ENCODE measurements around the gene HLA-DQA1. TPM values are rescaled to one million over a fixed set of nuclear protein-coding genes. Genes with fewer than 3 reads are reported as not detected.

Gene HLA-DQA1
- total RNA-seq, 2 experiments from 2014 or later = 74.4 to 143 TPM

GRCh38 chr6:32609731-32610640 lies 27.2 kb upstream of the HLA-DQA1 start:
- DNase-seq (peak; percentile 72), ATAC-seq (peak; percentile 98)
- no peak overlapping the region for H3K27ac Mint-ChIP-seq
- H3K9me3 Mint-ChIP-seq (ENCODE audit: low read depth) = peaks cover 2% of the 10 kb centered on the region
- no peak overlapping the region for H3K4me3 Mint-ChIP-seq
- H3K27me3 Mint-ChIP-seq = no peaks in the 10 kb centered on the region
- CTCF ChIA-PET = interaction anchor here (0.6 to 3.0 kb wide), 4 partner anchors 11 to 171 kb away, joined by 3 to 9 read pairs (median 3); partner anchors contain the start of gene HLA-DRA
- peaks cover 21% of the 10 kb centered on the region for H3K4me1 Mint-ChIP-seq
- peaks cover 17% of the 10 kb centered on the region for H3K36me3 Mint-ChIP-seq

- no peak overlapping the region for H3K4me3 Mint-ChIP-seq
- H3K4me1 Mint-ChIP-seq = peaks cover 19% of the 10 kb centered on the region
- peaks cover 16% of the 10 kb centered on the region for H3K36me3 Mint-ChIP-seq
- peaks cover 2% of the 10 kb centered on the region for H3K9me3 Mint-ChIP-seq (ENCODE audit: low read depth)
- no peaks in the 10 kb centered on the region for H3K27me3 Mint-ChIP-seq
- no peak overlapping the region for H3K27ac Mint-ChIP-seq
- CTCF ChIA-PET = interaction anchor here (3.0 kb wide), 1 partner anchor 12 kb away, joined by 9 read pairs; no protein-coding TSS in a partner anchor
- ATAC-seq = no peak
- no peak for DNase-seq
These were observed 26.4 kb upstream of the HLA-DQA1 start for GRCh38 chr6:32610682-32611296.

DNA sequence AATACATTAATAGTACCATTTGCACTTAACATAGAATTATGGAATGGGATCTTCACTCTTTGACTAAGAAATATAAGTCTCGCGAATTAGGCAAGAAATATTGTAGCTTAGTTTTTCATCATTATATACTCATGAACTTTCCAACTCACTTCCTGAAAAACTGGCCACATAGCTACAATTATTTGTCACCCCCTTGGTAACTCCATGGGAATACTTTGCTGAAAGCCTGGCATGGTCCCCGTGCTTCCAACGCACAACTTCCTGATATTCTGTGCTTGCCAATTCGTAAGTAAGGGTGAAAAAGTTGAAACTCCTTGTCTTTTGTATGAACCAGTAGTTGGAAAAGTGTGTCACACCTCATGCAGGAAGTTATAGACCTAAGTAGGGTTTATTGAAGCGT lies 23.7 kb upstream of the HLA-DQA1 start:
- no peak for DNase-seq
- H3K36me3 Mint-ChIP-seq = peaks cover 22% of the 10 kb centered on the region
- no peak for ATAC-seq
- no peaks in the 10 kb centered on the region for H3K27me3 Mint-ChIP-seq
- peaks cover 15% of the 10 kb centered on the region for H3K4me1 Mint-ChIP-seq
- CTCF ChIA-PET = interaction anchor here (2.2 kb wide), 1 partner anchor 10 kb away, joined by 10 read pairs; no protein-coding TSS in a partner anchor
- no peak overlapping the region for H3K4me3 Mint-ChIP-seq
- no peak overlapping the region for H3K27ac Mint-ChIP-seq
- peaks cover 8% of the 10 kb centered on the region for H3K9me3 Mint-ChIP-seq (ENCODE audit: low read depth)

DNA sequence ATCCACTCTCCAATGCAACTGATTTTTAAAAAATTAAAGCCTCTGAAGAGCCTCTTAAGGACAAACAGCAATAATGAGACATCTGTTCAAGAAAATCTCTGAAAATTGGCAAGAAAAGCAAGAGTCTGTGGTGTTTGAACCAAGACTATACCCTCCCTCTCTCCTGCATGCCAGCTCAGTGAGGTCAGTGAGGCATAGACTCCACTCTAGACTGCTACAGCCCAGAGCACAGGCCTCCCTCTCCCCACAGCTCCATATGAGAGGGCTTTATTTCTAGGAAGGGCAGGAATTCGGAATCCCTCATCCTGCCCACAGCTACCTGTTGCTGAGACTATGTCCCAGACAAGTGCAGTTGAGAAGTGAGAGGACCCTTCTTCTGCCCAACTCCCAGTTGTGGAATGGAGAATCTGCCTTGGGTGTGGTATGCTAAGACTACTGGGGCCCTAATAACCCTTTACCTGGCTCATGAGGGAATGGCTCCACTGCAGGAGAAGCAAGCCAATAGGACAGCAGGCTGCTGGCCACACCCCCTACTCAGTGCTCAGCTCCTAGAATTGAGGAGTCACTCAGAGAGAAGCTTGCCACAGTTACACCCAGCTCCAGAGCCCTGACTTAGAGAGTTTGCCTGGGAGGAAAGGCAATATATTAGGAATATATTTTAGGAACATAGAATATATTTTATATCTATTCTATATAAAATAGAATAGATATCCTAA lies 22.7 kb upstream of the HLA-DQA1 start:
- Mint-ChIP-seq H3K27me3 (no peaks in the 10 kb centered on the region), H3K9me3 (ENCODE audit: low read depth) (peaks cover 8% of the 10 kb centered on the region), H3K4me3 (no peak overlapping the region), H3K4me1 (peaks cover 15% of the 10 kb centered on the region), H3K27ac (no peak overlapping the region), H3K36me3 (peaks cover 24% of the 10 kb centered on the region)
- ATAC-seq (no peak), DNase-seq (no peak)
- CTCF ChIA-PET = interaction anchor here (2.2 kb wide), 1 partner anchor 9 kb away, joined by 10 read pairs; no protein-coding TSS in a partner anchor

DNA sequence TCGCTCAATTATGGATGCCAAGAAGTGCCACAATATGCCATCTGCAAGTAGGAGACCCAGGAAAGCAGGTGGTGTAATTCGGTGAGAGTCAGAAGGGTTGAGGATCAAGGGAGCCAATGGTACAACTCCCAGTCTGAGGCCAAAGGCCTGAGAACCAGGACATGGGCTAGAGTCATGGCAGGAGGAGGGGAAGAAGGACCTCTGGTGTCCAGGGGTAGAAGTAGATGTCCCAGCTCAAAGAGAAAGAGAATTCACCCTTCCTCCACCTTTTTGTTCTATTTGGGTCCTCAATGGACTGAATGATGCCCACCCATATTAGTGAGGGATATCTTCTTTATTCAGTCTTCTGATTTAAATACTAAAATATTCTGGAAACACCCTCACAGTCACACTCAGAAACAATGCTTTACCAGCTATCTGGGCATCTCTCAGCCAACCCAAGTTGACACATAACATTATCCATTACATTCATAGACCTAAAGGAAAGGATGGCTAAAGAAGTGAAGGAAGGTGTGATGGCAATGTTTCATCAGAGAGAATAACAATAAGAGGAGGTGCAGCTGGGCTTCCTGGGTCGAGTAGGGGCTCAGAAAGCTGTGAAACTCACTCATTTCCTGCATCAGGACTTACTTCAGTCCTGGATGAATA lies 21.2 kb upstream of the HLA-DQA1 start:
- H3K27me3 Mint-ChIP-seq = no peaks in the 10 kb centered on the region
- ATAC-seq = no peak

GRCh38 chr6:32617751-32618150 lies 19.5 kb upstream of the HLA-DQA1 start:
- no peak overlapping the region for H3K4me3 Mint-ChIP-seq
- ATAC-seq (no peak), DNase-seq (no peak)
- H3K4me1 Mint-ChIP-seq = peaks cover 20% of the 10 kb centered on the region
- peaks cover 8% of the 10 kb centered on the region for H3K9me3 Mint-ChIP-seq (ENCODE audit: low read depth)
- H3K27me3 Mint-ChIP-seq = no peaks in the 10 kb centered on the region
- H3K36me3 Mint-ChIP-seq = peaks cover 24% of the 10 kb centered on the region
- H3K27ac Mint-ChIP-seq = no peak overlapping the region
- CTCF ChIA-PET = no interaction called here

More for the DNA sequence above, 21.2 kb upstream of the HLA-DQA1 start:
- Mint-ChIP-seq H3K36me3 (peaks cover 28% of the 10 kb centered on the region), H3K4me1 (peaks cover 11% of the 10 kb centered on the region), H3K9me3 (ENCODE audit: low read depth) (peaks cover 8% of the 10 kb centered on the region), H3K27ac (no peak overlapping the region), H3K4me3 (no peak overlapping the region)
- DNase-seq = no peak
- CTCF ChIA-PET = interaction anchor here (1.3 kb wide), 1 partner anchor 20 kb away, joined by 3 read pairs; no protein-coding TSS in a partner anchor

DNA sequence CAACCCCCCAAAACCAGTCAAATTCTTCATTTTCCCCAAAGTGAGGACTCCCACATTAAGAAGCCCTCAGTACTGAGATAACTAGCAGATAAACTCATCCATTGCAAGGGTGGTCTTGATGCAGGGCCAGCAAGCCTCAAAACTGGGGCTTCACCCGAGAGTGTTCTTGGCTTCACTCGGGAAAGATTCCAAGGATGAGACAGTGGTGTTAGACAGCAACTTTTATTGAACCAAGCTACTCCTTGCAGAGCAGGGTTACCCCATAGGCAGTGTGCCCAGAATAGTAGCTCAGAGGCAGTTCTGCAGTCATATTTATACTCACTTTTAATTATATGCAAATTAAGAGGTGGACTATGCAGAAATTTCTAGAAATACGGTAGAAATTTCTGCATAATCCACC lies 15.8 kb upstream of the HLA-DQA1 start:
- CTCF ChIA-PET = interaction anchor here (0.8 to 2.0 kb wide), 5 partner anchors 16 to 70 kb away, joined by 3 to 9 read pairs (median 6); partner anchors contain the start of genes HLA-DQA1 and HLA-DQB1
- Mint-ChIP-seq H3K4me3 (no peak overlapping the region), H3K36me3 (peaks cover 23% of the 10 kb centered on the region), H3K9me3 (ENCODE audit: low read depth) (peaks cover 6% of the 10 kb centered on the region), H3K4me1 (peaks cover 42% of the 10 kb centered on the region), H3K27ac (no peak overlapping the region), H3K27me3 (no peaks in the 10 kb centered on the region)
- DNase-seq (no peak), ATAC-seq (no peak)

- peak overlapping the region; percentile 92 for H3K27ac Mint-ChIP-seq
- peaks cover 42% of the 10 kb centered on the region for H3K4me1 Mint-ChIP-seq
- H3K36me3 Mint-ChIP-seq = peaks cover 14% of the 10 kb centered on the region
- peak overlapping the region; percentile 36 for H3K4me3 Mint-ChIP-seq
- CTCF ChIA-PET = interaction anchor here (1.0 to 2.9 kb wide), 9 partner anchors 9 to 183 kb away, joined by 3 to 10 read pairs (median 6); partner anchors contain the start of genes HLA-DQA1 and HLA-DRA
- DNase-seq (peak; percentile 60), ATAC-seq (peak; percentile 83)
- H3K27me3 Mint-ChIP-seq = no peaks in the 10 kb centered on the region
- H3K9me3 Mint-ChIP-seq (ENCODE audit: low read depth) = peaks cover 3% of the 10 kb centered on the region
These were observed 14.4 kb upstream of the HLA-DQA1 start for GRCh38 chr6:32622545-32623401.

GRCh38 chr6:32623693-32624092 lies 13.5 kb upstream of the HLA-DQA1 start:
- Mint-ChIP-seq H3K27ac (peak overlapping the region; percentile 92), H3K9me3 (ENCODE audit: low read depth) (no peaks in the 10 kb centered on the region), H3K4me3 (peak overlapping the region; percentile 44), H3K27me3 (no peaks in the 10 kb centered on the region), H3K36me3 (peaks cover 13% of the 10 kb centered on the region), H3K4me1 (peaks cover 46% of the 10 kb centered on the region)
- CTCF ChIA-PET = interaction anchor here (0.6 to 2.9 kb wide), 5 partner anchors 10 to 826 kb away, joined by 3 to 10 read pairs (median 9); no protein-coding TSS in a partner anchor
- no peak for ATAC-seq
- DNase-seq = peak; percentile 42

DNA sequence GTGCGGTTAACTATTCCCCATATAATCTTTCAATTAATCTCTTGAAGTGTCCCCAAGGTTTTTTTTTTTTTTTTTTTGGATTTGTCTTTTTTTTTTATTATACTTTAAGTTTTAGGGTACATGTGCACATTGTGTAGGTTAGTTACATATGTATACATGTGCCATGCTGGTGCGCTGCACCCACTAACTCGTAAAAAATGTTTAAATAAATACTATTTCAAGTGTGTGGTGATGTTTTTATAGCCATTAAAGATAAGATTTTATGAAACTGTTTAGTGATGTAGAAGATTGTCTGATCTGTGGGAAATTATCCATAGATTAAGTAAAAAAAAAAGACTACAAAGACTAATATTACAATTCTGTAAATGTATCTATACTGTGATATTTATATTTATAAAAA lies 12.6 kb upstream of the HLA-DQA1 start:
- DNase-seq (no peak), ATAC-seq (no peak)
- Mint-ChIP-seq H3K27me3 (no peaks in the 10 kb centered on the region), H3K4me1 (peaks cover 46% of the 10 kb centered on the region), H3K9me3 (ENCODE audit: low read depth) (no peaks in the 10 kb centered on the region), H3K27ac (peak overlapping the region; percentile 92), H3K4me3 (no peak overlapping the region), H3K36me3 (peaks cover 12% of the 10 kb centered on the region)
- CTCF ChIA-PET = interaction anchor here (2.9 kb wide), 1 partner anchor 11 kb away, joined by 10 read pairs; no protein-coding TSS in a partner anchor

GRCh38 chr6:32625137-32625536 lies 12.1 kb upstream of the HLA-DQA1 start:
- Mint-ChIP-seq H3K36me3 (peaks cover 9% of the 10 kb centered on the region), H3K27me3 (no peaks in the 10 kb centered on the region), H3K4me1 (peaks cover 46% of the 10 kb centered on the region), H3K27ac (peak overlapping the region; percentile 8), H3K4me3 (no peak overlapping the region), H3K9me3 (ENCODE audit: low read depth) (no peaks in the 10 kb centered on the region)
- ATAC-seq (no peak), DNase-seq (no peak)
- CTCF ChIA-PET = no interaction called here

DNA sequence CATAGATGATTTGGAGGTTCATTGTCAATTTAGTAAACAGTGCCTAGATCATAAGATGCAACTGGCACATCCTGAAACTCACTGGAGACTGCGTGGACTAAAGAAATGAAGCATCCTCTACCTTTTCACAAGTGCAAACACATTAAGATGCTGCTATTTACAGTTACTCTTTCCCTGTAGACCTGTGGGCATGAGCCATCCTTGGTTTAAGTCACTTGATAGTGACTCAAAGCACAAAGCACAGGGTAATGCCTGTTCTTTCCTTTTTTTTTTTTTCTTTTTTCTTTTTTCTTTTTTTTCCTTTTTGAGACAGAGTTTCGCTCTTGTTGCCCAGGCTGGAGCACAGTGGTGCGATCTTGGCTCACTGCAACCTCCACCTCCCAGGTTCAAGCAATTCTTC lies 10.0 kb upstream of the HLA-DQA1 start:
- ATAC-seq (no peak), DNase-seq (no peak)
- Mint-ChIP-seq H3K27me3 (no peaks in the 10 kb centered on the region), H3K36me3 (peaks cover 6% of the 10 kb centered on the region), H3K4me1 (peaks cover 36% of the 10 kb centered on the region), H3K4me3 (no peak overlapping the region), H3K27ac (no peak overlapping the region), H3K9me3 (ENCODE audit: low read depth) (no peaks in the 10 kb centered on the region)
- CTCF ChIA-PET = no interaction called here

Measured in activated CD8-positive, alpha-beta memory T cell treated with anti-CD3 and anti-CD28 coated beads, Interleukin-2, amount 10 ng/mL, durations not matched to agents 7 days and 5 days (primary cell).